ENCODE measurements around the gene TMEM239.

TMEM239 gene

GRCh38 chr20:2846698-2847097, 30.5 kb downstream of the TMEM239 start:
- DNase-seq (ENCODE audit: low read depth in 4 of 4, low spot score in 1 of 4) = no peak

GRCh38 chr20:2847802-2848201, 31.6 kb downstream of the TMEM239 start:
- no peak for DNase-seq (ENCODE audit: low read depth in 4 of 4, low spot score in 1 of 4)

GRCh38 chr20:2849529-2849928, 33.4 kb downstream of the TMEM239 start:
- no peak for DNase-seq (ENCODE audit: low read depth in 4 of 4, low spot score in 1 of 4)

- DNase-seq (ENCODE audit: low read depth in 4 of 4, low spot score in 1 of 4) = no peak
Measured at GRCh38 chr20:2851086-2851485, 34.9 kb downstream of the TMEM239 start.

DNA sequence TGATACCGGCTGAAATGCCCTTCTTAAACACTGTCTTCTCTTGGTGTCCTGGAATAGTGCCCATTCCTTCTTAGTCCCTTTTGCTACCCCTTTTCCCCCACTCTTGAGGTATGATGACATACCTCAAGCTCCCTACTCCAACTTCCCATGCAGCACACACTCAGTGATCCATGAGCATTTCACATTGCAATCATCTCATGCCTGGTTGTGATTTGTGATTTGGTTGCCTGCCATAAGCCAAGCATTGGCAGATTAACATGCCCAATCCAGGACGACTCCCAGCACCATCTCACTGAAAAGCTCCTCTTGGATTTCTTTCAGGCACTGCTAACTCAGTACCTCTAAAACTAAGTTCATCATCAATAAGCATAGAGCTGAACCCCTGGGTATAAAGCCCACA, 42.4 kb downstream of the TMEM239 start:
- no peak for DNase-seq (ENCODE audit: low read depth in 4 of 4, low spot score in 1 of 4)

- DNase-seq (ENCODE audit: low read depth in 4 of 4, low spot score in 1 of 4) = no peak
Measured at GRCh38 chr20:2859330-2860121, 43.4 kb downstream of the TMEM239 start.

DNA sequence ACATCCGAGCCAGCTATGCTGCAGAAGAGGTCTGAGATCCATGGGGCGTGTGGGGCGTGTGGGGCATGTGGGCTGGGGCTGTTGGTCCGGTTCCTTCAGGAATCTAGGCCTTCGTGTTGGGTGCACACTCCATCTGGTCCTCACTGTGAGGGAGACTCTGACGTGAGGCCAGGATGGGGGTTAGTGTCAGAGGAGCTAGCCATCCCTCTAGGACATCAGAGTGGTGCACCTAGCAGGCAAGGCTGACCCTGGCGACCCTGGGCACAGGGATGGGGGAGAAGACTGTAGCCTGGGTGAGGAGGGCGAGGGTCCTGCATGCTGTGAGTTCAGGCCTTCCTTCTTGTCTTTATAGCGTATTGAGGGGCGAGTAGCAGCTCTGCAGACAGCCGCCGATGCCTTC, 48.5 kb downstream of the TMEM239 start:
- no peak for DNase-seq (ENCODE audit: low read depth in 4 of 4, low spot score in 1 of 4)

GRCh38 chr20:2865101-2865500, 48.9 kb downstream of the TMEM239 start:
- DNase-seq (ENCODE audit: low read depth in 4 of 4, low spot score in 1 of 4) = no peak

DNA sequence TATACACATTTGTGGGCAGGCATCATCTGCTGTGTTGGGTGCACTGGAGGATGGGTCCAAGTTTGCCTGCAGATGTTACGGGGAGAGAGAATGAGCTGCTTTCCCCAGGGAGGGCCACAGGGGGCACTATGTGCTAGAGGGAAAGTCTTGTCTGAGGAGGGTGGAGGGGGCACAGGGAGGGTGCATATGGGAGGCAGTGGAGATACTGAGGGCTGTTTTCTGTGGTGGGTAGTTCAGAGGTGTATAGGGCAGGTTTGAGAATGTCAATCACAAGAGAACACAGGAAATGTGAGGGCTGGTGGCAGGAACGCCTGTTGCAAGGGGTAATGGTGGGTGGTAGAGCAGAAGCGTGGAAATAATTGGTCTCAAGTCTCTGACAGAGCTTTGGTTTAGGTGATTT, 49.5 kb downstream of the TMEM239 start:
- peak in 1 of 4 experiments; percentile 44 for DNase-seq (ENCODE audit: low read depth in 4 of 4, low spot score in 1 of 4)

DNA sequence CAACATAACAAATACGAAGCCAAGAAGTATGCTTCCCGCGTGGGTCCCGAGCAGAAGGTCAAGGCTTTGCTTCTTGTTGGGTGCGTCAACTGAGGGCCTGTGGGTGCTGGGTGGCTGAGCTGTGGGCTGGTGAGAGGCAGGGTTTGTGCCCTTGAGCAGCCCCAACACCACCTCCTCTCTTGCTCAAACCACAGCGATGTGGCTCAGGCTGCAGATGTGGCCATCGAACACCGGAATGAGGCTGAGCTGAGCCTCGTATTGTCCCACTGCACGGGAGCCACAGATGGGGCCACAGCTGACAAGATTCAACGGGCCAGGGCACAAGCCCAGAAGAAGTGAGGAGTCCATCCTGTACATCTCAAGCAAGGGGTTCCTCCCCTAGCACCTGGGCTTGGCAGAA, 50.1 kb downstream of the TMEM239 start:
- DNase-seq (ENCODE audit: low read depth in 4 of 4, low spot score in 1 of 4) = no peak

- DNase-seq (ENCODE audit: low read depth in 4 of 4, low spot score in 1 of 4) = no peak
Measured at GRCh38 chr20:2867081-2867864, 51.1 kb downstream of the TMEM239 start.

All from stimulated activated CD4-positive, alpha-beta T cell treated with anti-CD3 and anti-CD28 coated beads, Interleukin-1b, Interleukin-23, amount 100 ng/mL, for 24 hours (primary cell).